Lower leg skin (tissue), 3 donors: Measurements from ENCODE around the gene NAV2.

Experiments
- POLR2A ChIP-seq, 2 donors: fragments of 450-650 bp; IDR thresholded peaks; one replicate each; pipeline ENCODE4 v1.6.1; 2016 to 2017; ENCODE audit warnings: antibody characterized with exemption in 2 of 2, mild to moderate bottlenecking in 1 of 2, moderate library complexity in 1 of 2
- TF ChIP-seq, protein P1 (sequence below), 3 donors: fragments of 450-650 bp; IDR thresholded peaks; one replicate each; pipeline ENCODE4 v1.5.1; 2016; ENCODE audit warnings: antibody characterized with exemption in 3 of 3, mild to moderate bottlenecking in 3 of 3, moderate library complexity in 2 of 3

GRCh38 chr11:19819148-19819547 lies 106.5 kb downstream of the NAV2 start:
- TF ChIP-seq POLR2A (IDR thresholded peaks at IDR 0.05): no peak
- TF ChIP-seq, protein P1, sequence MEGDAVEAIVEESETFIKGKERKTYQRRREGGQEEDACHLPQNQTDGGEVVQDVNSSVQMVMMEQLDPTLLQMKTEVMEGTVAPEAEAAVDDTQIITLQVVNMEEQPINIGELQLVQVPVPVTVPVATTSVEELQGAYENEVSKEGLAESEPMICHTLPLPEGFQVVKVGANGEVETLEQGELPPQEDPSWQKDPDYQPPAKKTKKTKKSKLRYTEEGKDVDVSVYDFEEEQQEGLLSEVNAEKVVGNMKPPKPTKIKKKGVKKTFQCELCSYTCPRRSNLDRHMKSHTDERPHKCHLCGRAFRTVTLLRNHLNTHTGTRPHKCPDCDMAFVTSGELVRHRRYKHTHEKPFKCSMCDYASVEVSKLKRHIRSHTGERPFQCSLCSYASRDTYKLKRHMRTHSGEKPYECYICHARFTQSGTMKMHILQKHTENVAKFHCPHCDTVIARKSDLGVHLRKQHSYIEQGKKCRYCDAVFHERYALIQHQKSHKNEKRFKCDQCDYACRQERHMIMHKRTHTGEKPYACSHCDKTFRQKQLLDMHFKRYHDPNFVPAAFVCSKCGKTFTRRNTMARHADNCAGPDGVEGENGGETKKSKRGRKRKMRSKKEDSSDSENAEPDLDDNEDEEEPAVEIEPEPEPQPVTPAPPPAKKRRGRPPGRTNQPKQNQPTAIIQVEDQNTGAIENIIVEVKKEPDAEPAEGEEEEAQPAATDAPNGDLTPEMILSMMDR (IDR thresholded peaks at IDR 0.05): no peak
